Endothelial cell of umbilical vein (primary cell): ENCODE results near the gene ACBD6. TPM values are rescaled to one million over a fixed set of nuclear protein-coding genes. Genes with fewer than 3 reads are reported as not detected.

Experiments used
- BruUV-seq: library from RNA; stranded (reverse); fragments of 400-500 nt; replicated peaks from 2 replicates; lab custom pipeline; 2021; lab: Mats Ljungman, UMichigan
- CTCF ChIA-PET: fragments of 300-600, 350-600 bp; sonication (Branson Sonifier 250); formaldehyde crosslinking; loops from one replicate; lab custom pipeline; 2021; ENCODE audit warnings: antibody characterized with exemption, inconsistent platforms; lab: Charles Lee
- POLR2A ChIA-PET: fragments of 300-600, 350-600 bp; sonication (Branson Sonifier 250); formaldehyde crosslinking; loops from one replicate; lab custom pipeline; 2021; ENCODE audit warnings: antibody characterized with exemption, inconsistent platforms; lab: Charles Lee
- DNase-seq: peaks from one replicate; pipeline ENCODE4 v3.0.0-alpha.2; 2011; ENCODE audit warnings: low read depth, low spot score
- FAIRE-seq: peaks from 2 replicates; lab custom pipeline; 2011; peaks lifted over from hg19 to GRCh38; lab: Jason Lieb, UNC
- H2AFZ ChIP-seq: 2 replicates; pipeline ENCODE4 v1.6.0; 2012; ENCODE audit warnings: low read depth, low read length, control low read depth, inconsistent platforms
- H3K27ac ChIP-seq: 2 replicates; pipeline ENCODE4 v1.5.1; 2011; ENCODE audit warnings: low read depth, mild to moderate bottlenecking, control low read depth, low read length, moderate library complexity; ENCODE audit not compliant: insufficient read depth
- H3K27me3 ChIP-seq, 2 experiments: 2 replicates each; pipeline versions ENCODE4 v1.6.0 to v1.6.1; 2011; ENCODE audit warnings: low read length in 2 of 2, mixed read lengths in 1 of 2; ENCODE audit not compliant: control insufficient read depth in 2 of 2, insufficient read depth in 2 of 2
- H3K36me3 ChIP-seq, 2 experiments: 2 replicates in 1 of 2; 3 replicates in 1 of 2; pipeline ENCODE4 v1.5.1; 2011; ENCODE audit warnings: low read length in 2 of 2, mild to moderate bottlenecking in 1 of 2, moderate library complexity in 1 of 2; ENCODE audit not compliant: control insufficient read depth in 2 of 2, insufficient read depth in 2 of 2; ENCODE audit errors: extremely low read depth in 1 of 2
- H3K4me1 ChIP-seq: 3 replicates; pipeline ENCODE4 v1.5.1; 2011; ENCODE audit warnings: mild to moderate bottlenecking, low read length; ENCODE audit not compliant: control insufficient read depth, insufficient read depth; ENCODE audit errors: extremely low read depth
- H3K4me2 ChIP-seq: 2 replicates; pipeline ENCODE4 v1.6.1; 2011; ENCODE audit warnings: low read length, control low read depth, mixed read lengths; ENCODE audit not compliant: insufficient read depth
- H3K4me3 ChIP-seq, 3 experiments: fragments of 200-600 bp in 1 of 3; sonication (generic), shearing (Covaris generic) in 1 of 3; replicated peaks in 1 of 3; 2 replicates each; pipeline ENCODE4 v1.5.1; 2011 to 2016; ENCODE audit warnings: control low read depth in 3 of 3, low read length in 3 of 3, mild to moderate bottlenecking in 2 of 3, inconsistent platforms in 1 of 3, low read depth in 1 of 3, moderate library complexity in 1 of 3; ENCODE audit not compliant: insufficient read depth in 1 of 3
- H3K79me2 ChIP-seq: 2 replicates; pipeline ENCODE4 v1.6.0; 2012; ENCODE audit warnings: low read length, inconsistent platforms; ENCODE audit not compliant: control insufficient read depth, insufficient read depth
- H3K9ac ChIP-seq: replicated peaks from 2 replicates; pipeline ENCODE3; 2011; ENCODE audit warnings: low read length, control low read depth; ENCODE audit not compliant: insufficient read depth; ENCODE audit errors: extremely low read depth
- H3K9me1 ChIP-seq: replicated peaks from 3 replicates; pipeline ENCODE4 v1.6.0; 2011; ENCODE audit warnings: mild to moderate bottlenecking, low read length; ENCODE audit not compliant: control insufficient read depth, insufficient read depth; ENCODE audit errors: extremely low read depth
- H3K9me3 ChIP-seq: replicated peaks from 2 replicates; pipeline ENCODE4 v1.5.1; 2012; ENCODE audit warnings: low read length, inconsistent platforms; ENCODE audit not compliant: control insufficient read depth, insufficient read depth
- H4K20me1 ChIP-seq: replicated peaks from 2 replicates; pipeline ENCODE3; 2011; ENCODE audit warnings: mild to moderate bottlenecking, low read length; ENCODE audit not compliant: control insufficient read depth, insufficient read depth; ENCODE audit errors: extremely low read depth
- EZH2 ChIP-seq: IDR thresholded peaks from 2 replicates; pipeline ENCODE4 v1.6.1; 2012; ENCODE audit warnings: borderline replicate concordance, low read depth, mild to moderate bottlenecking, moderate library complexity, low read length, inconsistent platforms; ENCODE audit not compliant: severe bottlenecking
- FOS ChIP-seq: IDR thresholded peaks from 2 replicates; pipeline ENCODE4 v1.6.1; 2011; ENCODE audit warnings: mild to moderate bottlenecking, low read length, moderate library complexity, borderline replicate concordance; ENCODE audit not compliant: insufficient read depth
- GATA2 ChIP-seq: IDR thresholded peaks from 2 replicates; pipeline ENCODE4 v1.7.0; 2011; ENCODE audit warnings: low read depth, mild to moderate bottlenecking, moderate library complexity, mixed read lengths, low read length; ENCODE audit not compliant: insufficient read length, insufficient read depth
- JUN ChIP-seq: IDR thresholded peaks from 2 replicates; pipeline ENCODE4 v1.6.1; 2011; ENCODE audit warnings: borderline replicate concordance, low read depth; ENCODE audit not compliant: insufficient read length, insufficient read depth
- MYC ChIP-seq: IDR thresholded peaks from one replicate; pipeline ENCODE4 v1.6.1; 2011; ENCODE audit warnings: mild to moderate bottlenecking, low read depth, low read length
- POLR2A ChIP-seq: IDR thresholded peaks from 2 replicates; pipeline ENCODE4 v1.6.1; 2012; ENCODE audit warnings: low read depth, mild to moderate bottlenecking, control low read depth, low read length
- POLR2AphosphoS5 ChIP-seq: IDR thresholded peaks from 2 replicates; pipeline ENCODE4 v1.6.1; 2012; ENCODE audit warnings: low read depth, mild to moderate bottlenecking, control low read depth, low read length, moderate library complexity; ENCODE audit not compliant: insufficient read depth
- dilution Hi-C: fragments of 300-500 bp; cut with MboI; formaldehyde crosslinking; loops from one replicate; pipeline ENCODE4 v1.15.0; 2019; ENCODE audit warnings: low sequenced_read_pairs; ENCODE audit not compliant: extremely low pct_ligation_motif_present
- intact Hi-C: fragments of 100-400 bp; cut with micrococcal nuclease; formaldehyde crosslinking; loops from one replicate; pipeline ENCODE4 v1.10.0; 2022
- polyA plus RNA-seq, 4 experiments: library from polyadenylated mRNA; depleted of rRNA in 3 of 4; stranded (reverse) in 3 of 4; unstranded in 1 of 4; fragments of >200 nt; gene quantifications; 2 replicates each; pipeline versions ENCODE4 v1.2.1 to v1.2.3, GENCODE V29; 2011 to 2012; ENCODE audit warnings: missing spikeins in 1 of 4
- total RNA-seq: library from RNA; stranded (reverse); gene quantifications from 2 replicates; pipeline ENCODE4 v1.2.3, GENCODE V29; 2021
- TF ChIP-seq, protein P1 (sequence below): IDR thresholded peaks from 2 replicates; pipeline ENCODE4 v1.6.1; 2011; ENCODE audit not compliant: insufficient read depth, insufficient read length
- TF ChIP-seq, protein P2 (sequence below), 2 donors: IDR thresholded peaks; 1 replicate in 1 of 2; 2 replicates in 1 of 2; pipeline ENCODE4 v1.5.1; 2011; ENCODE audit warnings: low read length in 2 of 2, mild to moderate bottlenecking in 2 of 2, moderate library complexity in 2 of 2, control low read depth in 1 of 2, inconsistent platforms in 1 of 2, low read depth in 1 of 2; ENCODE audit not compliant: insufficient read depth in 1 of 2; ENCODE audit errors: extremely low read depth in 1 of 2

Gene ACBD6
- total and polyA plus RNA-seq, 2 donors (not counting 3 experiments of a cell fraction or from before 2014, with no cell fraction given), result 55.6 to 56.4 TPM

DNA sequence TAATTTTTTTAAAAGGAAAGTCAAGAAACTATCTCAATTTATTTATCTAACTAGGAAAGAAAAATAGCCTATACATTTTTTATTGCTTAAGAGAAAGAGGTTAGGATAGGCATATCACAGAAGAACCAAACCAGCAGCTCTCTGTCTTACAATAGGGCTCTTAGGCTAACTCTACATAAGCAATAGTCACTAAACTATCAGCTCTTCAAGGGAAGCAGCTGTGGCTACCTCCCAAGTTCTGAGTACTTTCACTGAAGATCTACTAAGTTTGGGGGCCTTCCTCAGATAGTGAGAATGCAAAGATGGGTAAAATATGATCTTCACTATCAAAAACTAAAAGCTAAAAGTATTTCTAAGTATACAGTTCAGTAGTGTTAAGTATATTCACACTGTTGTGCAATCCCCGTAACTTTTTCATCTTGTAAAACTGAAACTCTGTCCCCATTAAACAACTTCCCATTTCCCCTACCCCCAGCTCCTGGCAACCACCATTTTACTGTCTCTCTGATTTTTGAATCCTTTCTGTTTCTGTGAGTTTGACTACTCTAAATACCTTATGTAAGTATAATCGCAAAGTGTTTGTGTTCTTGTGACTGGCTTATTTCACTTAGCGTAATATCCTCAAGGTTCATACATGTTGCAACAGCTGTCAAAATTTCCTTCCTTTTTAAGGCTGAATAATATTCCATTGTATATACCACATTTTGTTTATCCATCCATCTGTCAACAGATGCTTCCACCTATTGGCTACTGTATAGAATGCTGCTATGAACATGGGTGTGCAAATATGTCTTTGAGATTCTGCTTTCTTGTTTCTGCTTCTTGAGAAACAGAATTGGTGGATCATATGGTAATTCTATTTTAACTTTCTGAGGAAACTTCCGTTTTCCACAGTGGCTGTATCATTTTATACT is 73.3 kb downstream of the ACBD6 start:
- H4K20me1 ChIP-seq, result peaks cover 3% of the 10 kb centered on the region
- intact Hi-C loops, result no loop called here

More for the DNA sequence above, 73.3 kb downstream of the ACBD6 start:
- no peak overlapping the region for H2AFZ ChIP-seq
- ChIA-PET POLR2A (no interaction called here), CTCF (interaction anchor here (2.4 kb wide), 1 partner anchor 13 kb away, joined by 10 read pairs; no protein-coding TSS in a partner anchor)
- no peaks in the 10 kb centered on the region for H3K4me1 ChIP-seq
- no peak overlapping the region for H3K4me3 ChIP-seq
- no peak overlapping the region for H3K27ac ChIP-seq
- dilution Hi-C loops, result no loop called here
- no peak for DNase-seq
- no peaks in the 10 kb centered on the region for H3K36me3 ChIP-seq
- H3K27me3 ChIP-seq, result no peaks in the 10 kb centered on the region
- no peak overlapping the region for H3K9ac ChIP-seq
- TF ChIP-seq MYC, result no peak
- no peak for TF ChIP-seq POLR2AphosphoS5
- TF ChIP-seq, protein P1, sequence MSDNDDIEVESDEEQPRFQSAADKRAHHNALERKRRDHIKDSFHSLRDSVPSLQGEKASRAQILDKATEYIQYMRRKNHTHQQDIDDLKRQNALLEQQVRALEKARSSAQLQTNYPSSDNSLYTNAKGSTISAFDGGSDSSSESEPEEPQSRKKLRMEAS, result no peak
- no peak for TF ChIP-seq FOS
- TF ChIP-seq JUN, result no peak
- TF ChIP-seq GATA2, result no peak
- no peak for TF ChIP-seq EZH2
- no peak for TF ChIP-seq POLR2A
- TF ChIP-seq, protein P2, sequence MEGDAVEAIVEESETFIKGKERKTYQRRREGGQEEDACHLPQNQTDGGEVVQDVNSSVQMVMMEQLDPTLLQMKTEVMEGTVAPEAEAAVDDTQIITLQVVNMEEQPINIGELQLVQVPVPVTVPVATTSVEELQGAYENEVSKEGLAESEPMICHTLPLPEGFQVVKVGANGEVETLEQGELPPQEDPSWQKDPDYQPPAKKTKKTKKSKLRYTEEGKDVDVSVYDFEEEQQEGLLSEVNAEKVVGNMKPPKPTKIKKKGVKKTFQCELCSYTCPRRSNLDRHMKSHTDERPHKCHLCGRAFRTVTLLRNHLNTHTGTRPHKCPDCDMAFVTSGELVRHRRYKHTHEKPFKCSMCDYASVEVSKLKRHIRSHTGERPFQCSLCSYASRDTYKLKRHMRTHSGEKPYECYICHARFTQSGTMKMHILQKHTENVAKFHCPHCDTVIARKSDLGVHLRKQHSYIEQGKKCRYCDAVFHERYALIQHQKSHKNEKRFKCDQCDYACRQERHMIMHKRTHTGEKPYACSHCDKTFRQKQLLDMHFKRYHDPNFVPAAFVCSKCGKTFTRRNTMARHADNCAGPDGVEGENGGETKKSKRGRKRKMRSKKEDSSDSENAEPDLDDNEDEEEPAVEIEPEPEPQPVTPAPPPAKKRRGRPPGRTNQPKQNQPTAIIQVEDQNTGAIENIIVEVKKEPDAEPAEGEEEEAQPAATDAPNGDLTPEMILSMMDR (IDR thresholded peaks at IDR 0.05; ENCODE audit: extremely low read depth in 1 of 2, insufficient read depth in 1 of 2, low read depth in 1 of 2, low read length in 2 of 2), result no peak
- no peak overlapping the region for H3K4me2 ChIP-seq
- FAIRE-seq, result no peak
- H3K79me2 ChIP-seq, result peaks cover 18% of the 10 kb centered on the region
- no peaks in the 10 kb centered on the region for H3K9me3 ChIP-seq
- BruUV-seq, result no TSS peak
- no peaks in the 10 kb centered on the region for H3K9me1 ChIP-seq
